ENCODE data around the gene PPP1R3E. TPM values are rescaled to one million over a fixed set of nuclear protein-coding genes. Genes with fewer than 3 reads are reported as not detected.
A peak's percentile ranks its signal among the peaks of the same experiment; 100 is the strongest.

The PPP1R3E gene
- total and polyA plus RNA-seq, 2 of the 13 experiments (the other 11 are each of a cell fraction or from before 2014, with no cell fraction given): 16.5 to 26.5 TPM

DNA sequence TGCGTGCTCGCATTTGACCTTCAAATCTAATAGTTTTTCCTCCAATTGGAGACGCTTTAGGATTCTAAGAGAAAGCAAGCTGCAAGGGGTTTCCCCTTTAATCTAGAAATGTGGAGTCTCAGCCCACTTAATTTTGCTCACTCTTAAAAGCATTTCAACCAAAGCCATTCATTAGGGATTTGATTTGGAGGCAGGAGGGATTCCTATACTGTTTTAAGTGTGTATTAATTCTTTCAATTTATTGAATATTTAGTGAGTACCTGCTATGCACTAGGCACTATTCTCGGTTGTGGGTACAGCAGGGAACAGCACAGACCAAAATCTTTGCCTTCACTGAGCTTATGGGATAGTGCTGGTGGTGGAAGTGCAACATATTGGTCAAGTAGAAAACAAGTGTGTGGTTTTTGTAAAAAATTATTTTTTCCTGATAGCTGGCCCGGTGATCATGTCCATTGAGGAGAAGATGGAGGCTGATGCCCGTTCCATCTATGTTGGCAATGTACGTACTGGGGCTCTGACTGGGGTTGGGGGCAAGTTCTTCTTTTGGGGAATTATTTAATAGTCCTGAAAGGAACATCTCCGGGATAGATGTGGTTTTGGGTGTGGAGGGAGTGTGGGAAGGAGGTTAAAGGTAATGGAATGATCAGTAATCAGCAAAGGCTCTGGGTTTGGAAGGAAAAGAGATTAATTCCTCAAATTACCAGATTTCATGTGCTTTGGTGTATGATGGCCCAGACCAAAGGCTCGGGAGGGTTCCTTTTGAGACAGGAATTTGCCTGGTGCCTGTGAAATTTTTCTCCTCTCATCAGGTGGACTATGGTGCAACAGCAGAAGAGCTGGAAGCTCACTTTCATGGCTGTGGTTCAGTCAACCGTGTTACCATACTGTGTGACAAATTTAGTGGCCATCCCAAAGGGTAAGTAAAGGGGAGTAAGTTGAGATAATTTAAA is 20.2 kb upstream of the PPP1R3E start:
- peaks cover 41% of the 10 kb centered on the region for H3K4me1 ChIP-seq (ENCODE audit: insufficient read depth, low read length)
- in situ Hi-C loops (cut with HindIII; ENCODE audit: extremely low pct_ligation_motif_present, low pct_unique_long_range_greater_than_20kb): loop anchor here (5.0 to 25.0 kb wide), 2 partner anchors 234 to 814 kb away; partner anchors contain the start of genes EMC9, FITM1, PSME1 and PSME2
- peak overlapping the region; percentile 79 to 99 (median 98) for H3K4me3 ChIP-seq (replicated peaks in 1 of 3; ENCODE audit: insufficient read depth in 1 of 3, low read depth in 2 of 3, low read length in 3 of 3)
- ChIA-PET POLR2A (interaction anchor here (0.7 to 13.2 kb wide), 45 partner anchors 13 to 1119 kb away, joined by 3 to 1053 read pairs (median 10); partner anchors contain the start of genes ACIN1, AJUBA, AP1G2 and BCL2L2), CTCF (ENCODE audit: low intra/inter-chr PET ratio, low total read pairs) (interaction anchor here (1.5 to 1.9 kb wide), 2 partner anchors 17 to 22 kb away, joined by 4 to 7 read pairs; partner anchors contain the start of gene BCL2L2)
- no peak overlapping the region for H2AFZ ChIP-seq (ENCODE audit: low read length)
- H4K20me1 ChIP-seq (ENCODE audit: insufficient read depth, low read length): peaks cover 11% of the 10 kb centered on the region; the same call in 1 of the 2 replicates
- DNase-seq (ENCODE audit: low spot score): no peak
- peak overlapping the region; percentile 96 for H3K4me2 ChIP-seq (ENCODE audit: low read depth, low read length)
- peaks cover 18 to 36% of the 10 kb centered on the region in 2 experiments for H3K36me3 ChIP-seq (replicated peaks in 1 of 2; ENCODE audit: control insufficient read depth in 1 of 2, insufficient read depth in 2 of 2, low read length in 2 of 2)
- no peak for ATAC-seq
- H3K79me2 ChIP-seq (ENCODE audit: insufficient read depth, low read length): peaks cover 23% of the 10 kb centered on the region
- H3K27ac ChIP-seq (ENCODE audit: extremely low read length, insufficient read depth, low read length): peak overlapping the region; percentile 95
- H3K27me3 ChIP-seq (ENCODE audit: control insufficient read depth in 1 of 2, insufficient read depth in 2 of 2, low read length in 2 of 2): peaks cover 0 to 6% of the 10 kb centered on the region in 2 experiments; a peak in 2 of 5 replicates
- FAIRE-seq: no peak
- TSS peak; percentile 46 for BruUV-seq (replicated peaks)
- no peaks in the 10 kb centered on the region for H3K9me3 ChIP-seq (ENCODE audit: low read length)
- peak overlapping the region; percentile 99 for H3K9ac ChIP-seq (ENCODE audit: insufficient read depth, low read depth, low read length)
- 46% methylated on average over 10 of the region's 10 CpGs for WGBS (ENCODE audit: low lambda C conversion rate)
- intact Hi-C loops (cut with micrococcal nuclease; ENCODE audit: unreplicated experiment): loop anchor here (2.0 kb wide), 1 partner anchor 234 kb away; the partner anchor contains the start of gene THTPA
- peak; percentile 1; the same call in 1 of the 2 replicates for TF ChIP-seq POLR2G (IDR thresholded peaks at IDR 0.05; ENCODE audit: low read depth, low read length)
- no peak for TF ChIP-seq ZNF501 (CRISPR knock-in tag; IDR thresholded peaks at IDR 0.05)
- TF ChIP-seq NONO (IDR thresholded peaks at IDR 0.05): no peak
- peak; percentile 0; the same call in 1 of the 2 replicates for TF ChIP-seq NONO (CRISPR knock-in tag; conservative IDR thresholded peaks at IDR 0.05)
- TF ChIP-seq, protein P1, sequence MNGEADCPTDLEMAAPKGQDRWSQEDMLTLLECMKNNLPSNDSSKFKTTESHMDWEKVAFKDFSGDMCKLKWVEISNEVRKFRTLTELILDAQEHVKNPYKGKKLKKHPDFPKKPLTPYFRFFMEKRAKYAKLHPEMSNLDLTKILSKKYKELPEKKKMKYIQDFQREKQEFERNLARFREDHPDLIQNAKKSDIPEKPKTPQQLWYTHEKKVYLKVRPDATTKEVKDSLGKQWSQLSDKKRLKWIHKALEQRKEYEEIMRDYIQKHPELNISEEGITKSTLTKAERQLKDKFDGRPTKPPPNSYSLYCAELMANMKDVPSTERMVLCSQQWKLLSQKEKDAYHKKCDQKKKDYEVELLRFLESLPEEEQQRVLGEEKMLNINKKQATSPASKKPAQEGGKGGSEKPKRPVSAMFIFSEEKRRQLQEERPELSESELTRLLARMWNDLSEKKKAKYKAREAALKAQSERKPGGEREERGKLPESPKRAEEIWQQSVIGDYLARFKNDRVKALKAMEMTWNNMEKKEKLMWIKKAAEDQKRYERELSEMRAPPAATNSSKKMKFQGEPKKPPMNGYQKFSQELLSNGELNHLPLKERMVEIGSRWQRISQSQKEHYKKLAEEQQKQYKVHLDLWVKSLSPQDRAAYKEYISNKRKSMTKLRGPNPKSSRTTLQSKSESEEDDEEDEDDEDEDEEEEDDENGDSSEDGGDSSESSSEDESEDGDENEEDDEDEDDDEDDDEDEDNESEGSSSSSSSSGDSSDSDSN (CRISPR knock-in tag; IDR thresholded peaks at IDR 0.05): 0 out of 2 replicates have a peak, but pooled peaks have one; percentile 18
- 0 out of 2 replicates have a peak, but pooled peaks have one; percentile 7 for TF ChIP-seq NCOR1 (IDR thresholded peaks at IDR 0.05; ENCODE audit: borderline replicate concordance, low read length)
- TF ChIP-seq ZNF205 (CRISPR knock-in tag; IDR thresholded peaks at IDR 0.05): peak; percentile 92
- peak; percentile 9; the same call in 1 of the 2 replicates for TF ChIP-seq ZMYM4 (CRISPR knock-in tag; IDR thresholded peaks at IDR 0.05)
- no peak for TF ChIP-seq ZNF572 (CRISPR knock-in tag; IDR thresholded peaks at IDR 0.05)
- TF ChIP-seq, protein P2, sequence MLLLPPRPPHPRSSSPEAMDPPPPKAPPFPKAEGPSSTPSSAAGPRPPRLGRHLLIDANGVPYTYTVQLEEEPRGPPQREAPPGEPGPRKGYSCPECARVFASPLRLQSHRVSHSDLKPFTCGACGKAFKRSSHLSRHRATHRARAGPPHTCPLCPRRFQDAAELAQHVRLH (CRISPR knock-in tag; IDR thresholded peaks at IDR 0.05; ENCODE audit: borderline replicate concordance, low read depth): peak; percentile 51; the same call in 1 of the 2 replicates
- no peak for TF ChIP-seq ZNF782 (CRISPR knock-in tag; IDR thresholded peaks at IDR 0.05; ENCODE audit: borderline replicate concordance)
- no peak for TF ChIP-seq IRX3 (CRISPR knock-in tag; IDR thresholded peaks at IDR 0.05; ENCODE audit: borderline replicate concordance, low read depth)
- peak; percentile 52; the same call in 1 of the 2 replicates for TF ChIP-seq ZNF3 (CRISPR knock-in tag; IDR thresholded peaks at IDR 0.05)
- TF ChIP-seq NFRKB (IDR thresholded peaks at IDR 0.05): no peak
- peak; percentile 44 for TF ChIP-seq ZNF18 (CRISPR knock-in tag; IDR thresholded peaks at IDR 0.05; ENCODE audit: insufficient replicate concordance)
- peak; percentile 1; the same call in 1 of the 2 replicates for TF ChIP-seq THRA (CRISPR knock-in tag; IDR thresholded peaks at IDR 0.05; ENCODE audit: borderline replicate concordance)
- no peak for TF ChIP-seq ZNF841 (CRISPR knock-in tag; IDR thresholded peaks at IDR 0.05; ENCODE audit: borderline replicate concordance)
